ENCODE measurements around the gene SREBF2. TPM values are rescaled to one million over a fixed set of nuclear protein-coding genes. Genes with fewer than 3 reads are reported as not detected.

SREBF2 gene
- total and polyA plus RNA-seq, 9 of the 15 experiments (the other 6 are each of a cell fraction or from before 2014, with no cell fraction given), result 1.1 to 84.2 (median 26.9) TPM

DNA sequence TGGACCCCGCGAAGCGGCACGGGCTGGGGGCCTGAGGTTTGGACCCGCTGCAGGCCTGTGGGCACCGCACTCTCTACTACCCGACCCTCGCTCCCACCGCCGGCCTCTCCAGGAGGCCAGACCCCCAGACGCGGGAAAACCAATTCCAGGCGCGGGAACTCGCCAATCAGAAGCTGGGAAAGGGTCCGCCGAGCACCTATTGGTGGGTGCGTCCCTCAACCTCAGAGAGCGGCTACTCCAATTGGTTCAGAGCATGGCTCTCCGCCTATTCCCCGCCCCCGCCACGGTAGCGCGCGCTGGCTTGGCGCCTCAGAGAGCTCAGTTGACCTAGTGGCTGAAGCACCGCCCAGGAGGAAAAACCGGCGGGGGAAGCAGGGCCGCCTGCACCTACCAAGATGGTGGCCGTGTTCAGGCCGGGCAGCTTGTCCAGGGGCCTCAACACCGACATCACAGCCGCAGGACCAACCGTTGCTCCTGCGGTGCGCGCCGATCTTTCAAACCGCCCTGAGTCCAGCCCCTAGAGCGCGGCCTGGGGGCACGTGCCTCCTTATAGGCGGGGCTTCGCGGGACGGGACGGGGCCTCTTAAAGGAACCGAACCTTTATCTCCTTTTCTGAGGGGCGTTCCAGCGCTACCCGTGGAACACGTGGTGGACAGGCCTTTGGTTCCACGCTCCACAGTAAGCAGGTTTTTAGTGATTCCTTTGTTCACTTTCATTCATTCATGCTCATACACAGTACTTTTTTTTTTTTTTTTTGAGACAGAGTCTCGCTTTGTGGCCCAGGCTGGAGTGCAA is 113.9 kb downstream of the SREBF2 start, which contains the start of gene CENPM (continued):
- TF ChIP-seq, protein P1, sequence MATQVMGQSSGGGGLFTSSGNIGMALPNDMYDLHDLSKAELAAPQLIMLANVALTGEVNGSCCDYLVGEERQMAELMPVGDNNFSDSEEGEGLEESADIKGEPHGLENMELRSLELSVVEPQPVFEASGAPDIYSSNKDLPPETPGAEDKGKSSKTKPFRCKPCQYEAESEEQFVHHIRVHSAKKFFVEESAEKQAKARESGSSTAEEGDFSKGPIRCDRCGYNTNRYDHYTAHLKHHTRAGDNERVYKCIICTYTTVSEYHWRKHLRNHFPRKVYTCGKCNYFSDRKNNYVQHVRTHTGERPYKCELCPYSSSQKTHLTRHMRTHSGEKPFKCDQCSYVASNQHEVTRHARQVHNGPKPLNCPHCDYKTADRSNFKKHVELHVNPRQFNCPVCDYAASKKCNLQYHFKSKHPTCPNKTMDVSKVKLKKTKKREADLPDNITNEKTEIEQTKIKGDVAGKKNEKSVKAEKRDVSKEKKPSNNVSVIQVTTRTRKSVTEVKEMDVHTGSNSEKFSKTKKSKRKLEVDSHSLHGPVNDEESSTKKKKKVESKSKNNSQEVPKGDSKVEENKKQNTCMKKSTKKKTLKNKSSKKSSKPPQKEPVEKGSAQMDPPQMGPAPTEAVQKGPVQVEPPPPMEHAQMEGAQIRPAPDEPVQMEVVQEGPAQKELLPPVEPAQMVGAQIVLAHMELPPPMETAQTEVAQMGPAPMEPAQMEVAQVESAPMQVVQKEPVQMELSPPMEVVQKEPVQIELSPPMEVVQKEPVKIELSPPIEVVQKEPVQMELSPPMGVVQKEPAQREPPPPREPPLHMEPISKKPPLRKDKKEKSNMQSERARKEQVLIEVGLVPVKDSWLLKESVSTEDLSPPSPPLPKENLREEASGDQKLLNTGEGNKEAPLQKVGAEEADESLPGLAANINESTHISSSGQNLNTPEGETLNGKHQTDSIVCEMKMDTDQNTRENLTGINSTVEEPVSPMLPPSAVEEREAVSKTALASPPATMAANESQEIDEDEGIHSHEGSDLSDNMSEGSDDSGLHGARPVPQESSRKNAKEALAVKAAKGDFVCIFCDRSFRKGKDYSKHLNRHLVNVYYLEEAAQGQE (IDR thresholded peaks at IDR 0.05; ENCODE audit: borderline replicate concordance), result peak; percentile 44
- TF ChIP-seq, protein P1 (CRISPR knock-in tag; IDR thresholded peaks at IDR 0.05; ENCODE audit: low read depth), result no peak
- no peak for TF ChIP-seq CHD4 (IDR thresholded peaks at IDR 0.05; ENCODE audit: insufficient read depth, insufficient replicate concordance, low read depth, low read length, poor library complexity, severe bottlenecking)
- TF ChIP-seq SP1 (CRISPR knock-in tag; IDR thresholded peaks at IDR 0.05), result peak; percentile 44
- TF ChIP-seq ADNP (tag; IDR thresholded peaks at IDR 0.05), result no peak
- TF ChIP-seq, protein P2, sequence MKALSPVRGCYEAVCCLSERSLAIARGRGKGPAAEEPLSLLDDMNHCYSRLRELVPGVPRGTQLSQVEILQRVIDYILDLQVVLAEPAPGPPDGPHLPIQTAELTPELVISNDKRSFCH (CRISPR knock-in tag; IDR thresholded peaks at IDR 0.05), result no peak
- TF ChIP-seq, protein P2 (tag; IDR thresholded peaks at IDR 0.05), result 0 out of 2 replicates have a peak, but pooled peaks have one; percentile 42
- 0 out of 4 replicates have a peak, but pooled peaks of 1 of the 2 experiments have one; percentile 22 for TF ChIP-seq TRIM24 (IDR thresholded peaks at IDR 0.05)
- TF ChIP-seq, protein P3, sequence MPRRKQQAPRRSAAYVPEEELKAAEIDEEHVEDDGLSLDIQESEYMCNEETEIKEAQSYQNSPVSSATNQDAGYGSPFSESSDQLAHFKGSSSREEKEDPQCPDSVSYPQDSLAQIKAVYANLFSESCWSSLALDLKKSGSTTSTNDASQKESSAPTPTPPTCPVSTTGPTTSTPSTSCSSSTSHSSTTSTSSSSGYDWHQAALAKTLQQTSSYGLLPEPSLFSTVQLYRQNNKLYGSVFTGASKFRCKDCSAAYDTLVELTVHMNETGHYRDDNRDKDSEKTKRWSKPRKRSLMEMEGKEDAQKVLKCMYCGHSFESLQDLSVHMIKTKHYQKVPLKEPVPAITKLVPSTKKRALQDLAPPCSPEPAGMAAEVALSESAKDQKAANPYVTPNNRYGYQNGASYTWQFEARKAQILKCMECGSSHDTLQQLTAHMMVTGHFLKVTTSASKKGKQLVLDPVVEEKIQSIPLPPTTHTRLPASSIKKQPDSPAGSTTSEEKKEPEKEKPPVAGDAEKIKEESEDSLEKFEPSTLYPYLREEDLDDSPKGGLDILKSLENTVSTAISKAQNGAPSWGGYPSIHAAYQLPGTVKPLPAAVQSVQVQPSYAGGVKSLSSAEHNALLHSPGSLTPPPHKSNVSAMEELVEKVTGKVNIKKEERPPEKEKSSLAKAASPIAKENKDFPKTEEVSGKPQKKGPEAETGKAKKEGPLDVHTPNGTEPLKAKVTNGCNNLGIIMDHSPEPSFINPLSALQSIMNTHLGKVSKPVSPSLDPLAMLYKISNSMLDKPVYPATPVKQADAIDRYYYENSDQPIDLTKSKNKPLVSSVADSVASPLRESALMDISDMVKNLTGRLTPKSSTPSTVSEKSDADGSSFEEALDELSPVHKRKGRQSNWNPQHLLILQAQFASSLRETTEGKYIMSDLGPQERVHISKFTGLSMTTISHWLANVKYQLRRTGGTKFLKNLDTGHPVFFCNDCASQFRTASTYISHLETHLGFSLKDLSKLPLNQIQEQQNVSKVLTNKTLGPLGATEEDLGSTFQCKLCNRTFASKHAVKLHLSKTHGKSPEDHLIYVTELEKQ (CRISPR knock-in tag; IDR thresholded peaks at IDR 0.05), result no peak
- TF ChIP-seq, protein P4, sequence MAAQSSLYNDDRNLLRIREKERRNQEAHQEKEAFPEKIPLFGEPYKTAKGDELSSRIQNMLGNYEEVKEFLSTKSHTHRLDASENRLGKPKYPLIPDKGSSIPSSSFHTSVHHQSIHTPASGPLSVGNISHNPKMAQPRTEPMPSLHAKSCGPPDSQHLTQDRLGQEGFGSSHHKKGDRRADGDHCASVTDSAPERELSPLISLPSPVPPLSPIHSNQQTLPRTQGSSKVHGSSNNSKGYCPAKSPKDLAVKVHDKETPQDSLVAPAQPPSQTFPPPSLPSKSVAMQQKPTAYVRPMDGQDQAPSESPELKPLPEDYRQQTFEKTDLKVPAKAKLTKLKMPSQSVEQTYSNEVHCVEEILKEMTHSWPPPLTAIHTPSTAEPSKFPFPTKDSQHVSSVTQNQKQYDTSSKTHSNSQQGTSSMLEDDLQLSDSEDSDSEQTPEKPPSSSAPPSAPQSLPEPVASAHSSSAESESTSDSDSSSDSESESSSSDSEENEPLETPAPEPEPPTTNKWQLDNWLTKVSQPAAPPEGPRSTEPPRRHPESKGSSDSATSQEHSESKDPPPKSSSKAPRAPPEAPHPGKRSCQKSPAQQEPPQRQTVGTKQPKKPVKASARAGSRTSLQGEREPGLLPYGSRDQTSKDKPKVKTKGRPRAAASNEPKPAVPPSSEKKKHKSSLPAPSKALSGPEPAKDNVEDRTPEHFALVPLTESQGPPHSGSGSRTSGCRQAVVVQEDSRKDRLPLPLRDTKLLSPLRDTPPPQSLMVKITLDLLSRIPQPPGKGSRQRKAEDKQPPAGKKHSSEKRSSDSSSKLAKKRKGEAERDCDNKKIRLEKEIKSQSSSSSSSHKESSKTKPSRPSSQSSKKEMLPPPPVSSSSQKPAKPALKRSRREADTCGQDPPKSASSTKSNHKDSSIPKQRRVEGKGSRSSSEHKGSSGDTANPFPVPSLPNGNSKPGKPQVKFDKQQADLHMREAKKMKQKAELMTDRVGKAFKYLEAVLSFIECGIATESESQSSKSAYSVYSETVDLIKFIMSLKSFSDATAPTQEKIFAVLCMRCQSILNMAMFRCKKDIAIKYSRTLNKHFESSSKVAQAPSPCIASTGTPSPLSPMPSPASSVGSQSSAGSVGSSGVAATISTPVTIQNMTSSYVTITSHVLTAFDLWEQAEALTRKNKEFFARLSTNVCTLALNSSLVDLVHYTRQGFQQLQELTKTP (IDR thresholded peaks at IDR 0.05; ENCODE audit: low read depth in 1 of 2, partially characterized antibody in 2 of 2), result peak in 1 of 2 experiments; percentile 30
